Putamen (tissue), 1 donor: ENCODE results near the gene MGLL.
"Not testable (repeated sequence)": the region's sequence is repeated elsewhere in the genome, so short reads cannot be mapped to it uniquely, and the experiment has no call there.

Experiments
- DNase-seq: peaks from one replicate; pipeline ENCODE4 v3.0.0-alpha.2; 2016; ENCODE audit warnings: low spot score

MGLL gene

GRCh38 chr3:127673191-127674100 lies 148.9 kb downstream of the MGLL start:
- DNase-seq = no peak

- peak; percentile 71 for DNase-seq
These were observed 149.7 kb downstream of the MGLL start, which contains the start of gene ABTB1 for GRCh38 chr3:127672429-127673190. ABTB1 (plus strand) TSS chr3:127672952; CDS start chr3:127673026, 74 bp downstream.

DNA sequence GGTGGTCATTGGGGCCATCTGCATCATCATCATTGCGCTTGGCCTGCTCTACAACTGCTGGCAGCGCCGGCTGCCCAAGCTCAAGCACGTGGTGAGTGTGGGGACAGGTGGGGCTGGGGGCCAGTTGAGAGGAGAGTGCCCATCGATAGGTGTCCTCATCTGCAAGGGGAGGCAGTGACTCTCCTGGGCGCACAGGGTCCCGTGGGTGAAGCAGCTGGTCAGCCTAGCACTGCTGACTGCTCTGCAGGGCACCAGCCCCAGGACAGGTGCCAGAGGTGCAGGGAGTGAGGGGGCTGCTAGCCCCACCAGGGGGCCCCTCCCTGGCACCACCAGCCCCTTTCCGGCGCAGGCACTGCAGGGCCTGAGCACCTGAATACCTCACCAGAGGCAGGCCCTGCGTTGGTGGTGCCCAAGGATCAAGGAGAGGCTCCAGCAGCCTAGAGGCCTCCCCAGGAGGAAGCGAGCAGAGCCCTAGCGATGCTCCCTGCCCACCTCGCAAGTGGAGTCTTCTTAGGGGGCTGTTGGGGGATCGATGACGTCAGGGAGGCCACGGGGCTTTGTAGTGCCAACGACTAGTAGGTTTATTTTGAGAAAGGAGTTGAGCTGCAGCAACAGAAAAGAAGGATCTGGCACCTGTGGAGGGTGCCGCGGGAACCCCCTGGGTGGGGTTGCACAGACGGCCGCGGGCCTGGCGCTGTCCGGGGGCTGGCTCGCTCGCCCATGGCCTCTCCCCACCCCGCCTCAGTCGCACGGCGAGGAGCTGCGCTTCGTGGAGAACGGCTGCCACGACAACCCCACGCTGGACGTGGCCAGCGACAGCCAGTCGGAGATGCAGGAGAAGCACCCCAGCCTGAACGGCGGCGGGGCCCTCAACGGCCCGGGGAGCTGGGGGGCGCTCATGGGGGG lies 150.5 kb downstream of the MGLL start:
- DNase-seq = no peak

GRCh38 chr3:127670761-127671522 lies 151.4 kb downstream of the MGLL start:
- DNase-seq = no peak

DNA sequence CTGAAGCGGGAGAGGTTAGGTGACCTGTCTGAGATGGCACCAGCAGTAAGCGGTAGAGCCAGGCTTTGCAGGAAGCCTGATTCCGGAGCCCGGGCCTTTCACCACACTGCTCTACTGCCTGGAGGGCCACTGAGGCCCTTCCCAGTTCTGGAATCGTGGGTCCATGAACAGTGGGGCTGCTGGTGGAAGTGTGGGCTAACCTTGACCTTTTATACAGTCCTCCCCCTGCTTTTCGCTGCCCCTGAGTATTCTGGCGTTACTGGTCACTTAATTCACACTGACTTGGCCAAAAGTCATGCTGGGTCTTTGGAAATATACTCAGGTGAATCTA lies 152.1 kb downstream of the MGLL start:
- DNase-seq = no peak

- DNase-seq = no peak
These were observed 152.6 kb downstream of the MGLL start for GRCh38 chr3:127669541-127670228.

DNA sequence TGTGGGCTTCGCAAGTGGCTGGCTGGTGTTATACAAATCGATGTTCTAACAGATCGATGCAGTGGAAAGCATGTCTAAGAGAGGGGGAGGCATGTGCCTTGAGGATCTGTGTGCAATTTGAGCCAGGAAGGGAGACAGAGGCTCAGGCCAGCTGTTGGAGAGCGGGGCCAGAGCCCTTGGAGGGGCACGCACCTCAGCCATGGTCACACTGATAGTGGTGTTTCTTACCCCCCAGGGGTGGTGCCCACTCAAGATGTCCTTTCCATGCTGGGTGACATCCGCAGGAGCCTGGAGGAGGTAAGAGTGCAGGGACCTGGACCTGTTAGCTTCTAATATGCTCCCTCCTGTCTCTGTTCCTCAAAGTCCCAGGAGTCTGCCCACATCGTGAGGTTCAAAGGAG lies 153.4 kb downstream of the MGLL start:
- no peak for DNase-seq

DNA sequence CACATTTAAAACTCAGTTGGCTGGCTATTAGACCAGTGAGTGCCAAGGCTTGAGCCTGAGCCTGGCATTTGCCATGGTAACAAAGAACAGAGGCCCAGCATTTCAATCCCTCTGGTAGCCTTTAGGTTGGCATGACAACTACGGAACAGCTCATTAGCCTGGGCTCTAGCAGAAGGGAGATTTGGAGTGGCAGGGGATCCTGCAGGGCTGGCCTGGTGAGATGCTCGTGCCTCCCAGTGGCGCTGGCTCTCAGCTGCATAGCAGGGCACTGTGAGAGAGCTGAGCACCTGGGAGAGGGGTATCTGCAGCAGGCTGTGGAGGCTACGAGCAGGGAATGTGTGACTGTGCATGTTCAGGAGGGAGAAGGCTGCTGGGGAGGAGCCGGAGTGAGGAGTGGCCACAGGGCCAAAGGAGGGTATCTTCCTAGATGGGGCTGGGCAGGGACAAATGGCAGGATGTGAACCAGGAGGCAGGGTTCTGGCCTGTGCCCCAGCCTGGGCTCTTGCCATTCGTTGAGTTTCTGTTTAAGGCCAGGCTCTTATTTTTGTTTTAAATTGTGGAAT lies 155.1 kb downstream of the MGLL start:
- DNase-seq = peak; percentile 35

- DNase-seq = no peak
These were observed 155.6 kb downstream of the MGLL start for GRCh38 chr3:127666676-127667075.

DNA sequence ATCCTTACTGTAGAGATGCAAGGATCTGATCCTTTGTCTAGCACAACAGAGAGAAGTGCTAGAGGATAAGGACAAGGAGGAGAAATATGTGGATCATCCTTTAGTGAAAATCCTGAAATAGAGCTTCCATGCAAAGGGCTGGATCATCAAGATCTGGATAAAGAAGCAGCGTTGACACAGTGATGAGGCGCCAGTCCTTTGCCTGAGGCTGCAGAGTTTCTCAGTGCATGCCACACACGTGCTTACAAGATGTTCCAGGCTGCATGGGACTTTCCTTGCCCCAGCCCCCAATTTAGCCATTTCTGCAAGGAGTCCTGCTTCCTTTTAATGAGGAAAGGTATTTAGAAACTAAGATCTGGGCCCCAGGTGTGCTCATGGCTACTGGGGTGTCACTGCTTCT lies 156.7 kb downstream of the MGLL start:
- DNase-seq = no peak

DNA sequence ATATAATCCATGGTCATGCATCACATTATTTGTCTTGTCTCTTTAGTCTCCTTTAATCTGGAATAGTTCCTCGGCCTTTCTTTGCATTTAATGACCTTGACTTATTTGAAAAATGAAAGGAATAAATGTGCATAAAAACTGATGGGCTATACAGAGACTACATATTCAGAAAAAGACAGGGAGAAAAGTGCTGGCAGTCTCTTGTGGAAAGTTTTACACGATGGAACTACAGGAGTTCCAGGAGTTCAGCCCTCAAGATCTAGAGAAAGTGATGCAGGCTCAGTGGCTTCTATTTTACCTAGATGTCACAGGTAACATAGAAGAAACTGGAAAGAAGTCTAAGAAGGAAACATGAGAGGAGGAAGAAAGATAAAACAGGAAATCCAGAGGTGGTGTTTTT lies 157.2 kb downstream of the MGLL start:
- DNase-seq = no peak

DNA sequence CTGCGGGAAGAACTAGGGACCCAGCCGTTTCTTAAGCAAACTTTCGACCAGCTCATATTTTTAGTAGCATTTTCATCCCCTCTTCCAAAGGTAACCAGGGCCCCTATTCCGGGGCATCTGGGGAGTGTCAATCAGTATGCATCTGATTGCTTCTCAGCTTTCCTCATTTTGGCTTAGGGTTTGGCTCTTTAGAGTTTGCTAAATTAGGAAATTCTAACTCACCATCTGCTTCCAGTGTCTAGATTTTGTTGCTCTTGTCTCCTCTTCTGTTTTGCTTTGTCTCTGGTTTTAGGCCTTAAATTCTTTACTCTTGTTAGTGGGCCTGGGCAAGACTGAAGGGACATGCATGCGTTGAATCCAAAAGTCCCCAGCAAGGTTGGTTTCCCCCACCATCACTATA lies 159.2 kb downstream of the MGLL start:
- DNase-seq = no peak

- DNase-seq = no peak
These were observed 160.3 kb downstream of the MGLL start for GRCh38 chr3:127662001-127662469.

GRCh38 chr3:127661600-127661999 lies 160.7 kb downstream of the MGLL start:
- no peak for DNase-seq

DNA sequence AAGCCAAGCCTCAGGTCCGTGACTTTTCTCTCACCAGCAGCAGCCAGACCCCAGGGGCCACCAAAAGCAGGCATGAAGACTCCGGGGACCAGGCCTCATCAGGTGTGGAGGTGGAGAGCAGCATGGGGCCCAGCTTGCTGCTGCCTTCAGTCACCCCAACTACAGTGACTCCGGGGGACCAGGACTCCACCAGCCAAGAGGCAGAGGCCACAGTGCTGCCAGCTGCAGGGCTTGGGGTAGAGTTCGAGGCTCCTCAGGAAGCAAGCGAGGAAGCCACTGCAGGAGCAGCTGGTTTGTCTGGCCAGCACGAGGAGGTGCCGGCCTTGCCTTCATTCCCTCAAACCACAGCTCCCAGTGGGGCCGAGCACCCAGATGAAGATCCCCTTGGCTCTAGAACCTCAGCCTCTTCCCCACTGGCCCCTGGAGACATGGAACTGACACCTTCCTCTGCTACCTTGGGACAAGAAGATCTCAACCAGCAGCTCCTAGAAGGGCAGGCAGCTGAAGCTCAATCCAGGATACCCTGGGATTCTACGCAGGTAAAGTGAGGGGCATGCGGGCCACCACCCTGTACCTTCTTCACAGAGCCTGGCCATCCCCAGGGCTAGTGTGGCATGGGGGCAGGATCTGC lies 161.6 kb downstream of the MGLL start:
- no peak for DNase-seq

DNA sequence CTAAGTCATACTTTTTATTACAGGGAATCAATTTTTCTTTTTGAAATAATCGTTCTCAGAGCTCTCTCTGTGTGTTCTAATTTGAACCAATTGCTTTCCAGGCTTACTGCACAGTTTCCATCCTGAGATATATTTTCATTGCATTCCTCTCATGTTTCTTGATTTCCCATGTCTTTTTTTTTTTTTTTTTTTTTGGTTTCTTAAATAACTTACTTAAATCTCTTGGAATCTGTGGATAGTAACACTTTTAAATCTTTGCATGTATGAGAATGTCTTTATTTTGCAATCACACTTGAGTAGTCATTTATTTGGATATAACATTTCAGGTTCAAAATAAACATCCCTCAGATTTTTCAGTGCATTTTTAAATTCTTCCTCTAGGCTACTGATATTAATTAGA lies 164.1 kb downstream of the MGLL start:
- DNase-seq = no peak

DNA sequence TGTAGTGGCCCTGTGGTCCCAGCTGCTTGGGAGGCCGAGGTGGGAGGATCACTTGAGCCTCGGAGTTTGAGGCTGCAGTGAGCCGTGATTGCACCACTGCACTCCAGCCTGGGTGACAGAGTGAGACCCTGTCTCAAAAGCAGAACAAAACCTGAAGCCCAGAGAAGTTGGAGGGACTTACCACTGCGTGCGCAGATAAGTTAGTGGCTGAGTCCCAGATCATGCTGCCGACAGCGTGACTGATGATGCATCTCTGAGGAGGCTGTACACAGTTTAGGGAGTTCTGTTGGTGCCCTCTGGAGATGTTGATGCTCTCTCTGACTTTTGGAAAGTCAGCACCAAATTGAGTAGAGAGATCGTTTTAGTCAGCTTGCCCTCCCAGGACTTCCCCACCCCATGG lies 165.4 kb downstream of the MGLL start:
- no peak for DNase-seq

DNA sequence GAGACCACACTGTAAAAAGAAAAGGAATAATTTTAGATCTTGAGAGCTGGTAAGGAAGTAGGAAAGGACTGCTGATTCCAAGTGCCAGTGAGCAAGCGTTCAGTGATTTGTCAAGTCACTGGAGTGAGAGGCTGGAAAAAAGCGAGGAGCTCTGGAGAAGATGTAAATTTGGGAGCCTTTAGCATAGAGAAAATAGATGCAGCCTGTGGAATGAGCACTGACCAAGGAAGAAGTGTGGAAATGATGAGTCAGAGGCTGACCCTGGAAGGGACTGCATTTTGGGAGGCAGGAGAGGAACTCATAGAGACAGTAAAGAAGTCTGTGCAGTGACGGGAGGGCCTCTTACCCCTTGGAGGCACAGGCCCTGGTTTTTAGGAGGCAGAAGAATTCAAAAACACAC lies 166.7 kb downstream of the MGLL start:
- no peak for DNase-seq

DNA sequence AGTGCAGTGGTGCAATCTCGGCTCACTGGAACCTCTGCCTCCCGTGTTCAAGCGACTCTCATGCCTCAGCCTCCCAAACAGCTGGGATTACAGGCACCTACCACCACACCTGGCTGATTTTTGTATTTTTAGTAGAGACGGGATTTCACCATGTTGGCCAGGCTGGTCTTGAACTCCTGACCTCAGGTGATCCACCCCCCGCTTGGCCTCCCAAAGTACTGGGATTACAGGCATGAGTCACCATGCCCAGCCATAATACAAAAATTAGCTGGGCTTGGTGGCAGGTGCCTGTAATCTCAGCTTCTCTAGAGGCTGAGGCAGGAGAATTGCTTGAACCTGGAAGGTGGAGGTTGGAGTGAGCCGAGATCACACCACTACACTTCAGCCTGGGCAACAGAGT lies 167.3 kb downstream of the MGLL start:
- DNase-seq = not testable (repeated sequence)

DNA sequence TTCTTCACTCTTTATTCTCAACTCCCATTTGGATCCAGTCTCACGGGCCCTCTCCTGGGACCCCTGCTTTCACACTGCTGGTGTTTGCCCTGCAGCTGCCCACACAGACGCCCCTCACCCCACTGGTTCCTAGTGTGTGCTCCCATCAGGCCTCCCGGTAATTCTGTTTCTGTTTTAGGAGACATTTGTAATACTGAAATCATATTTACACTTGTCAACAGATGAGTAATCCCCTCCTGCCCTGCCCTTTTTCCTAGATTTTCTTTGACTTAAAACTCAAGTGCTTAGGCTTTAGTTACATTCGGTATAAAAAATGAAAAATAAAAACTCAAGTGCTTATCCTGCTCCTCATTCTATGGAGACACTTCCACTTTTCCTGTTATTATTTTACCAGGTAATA lies 167.9 kb downstream of the MGLL start:
- no peak for DNase-seq
